ENCODE measurements around the gene TNXB. TPM values are rescaled to one million over a fixed set of nuclear protein-coding genes. Genes with fewer than 3 reads are reported as not detected.
A peak's percentile ranks its signal among the peaks of the same experiment; 100 is the strongest.

The TNXB gene
- total RNA-seq, 3 donors from 2014 or later, result 32.9 to 109 (median 89.8) TPM

DNA sequence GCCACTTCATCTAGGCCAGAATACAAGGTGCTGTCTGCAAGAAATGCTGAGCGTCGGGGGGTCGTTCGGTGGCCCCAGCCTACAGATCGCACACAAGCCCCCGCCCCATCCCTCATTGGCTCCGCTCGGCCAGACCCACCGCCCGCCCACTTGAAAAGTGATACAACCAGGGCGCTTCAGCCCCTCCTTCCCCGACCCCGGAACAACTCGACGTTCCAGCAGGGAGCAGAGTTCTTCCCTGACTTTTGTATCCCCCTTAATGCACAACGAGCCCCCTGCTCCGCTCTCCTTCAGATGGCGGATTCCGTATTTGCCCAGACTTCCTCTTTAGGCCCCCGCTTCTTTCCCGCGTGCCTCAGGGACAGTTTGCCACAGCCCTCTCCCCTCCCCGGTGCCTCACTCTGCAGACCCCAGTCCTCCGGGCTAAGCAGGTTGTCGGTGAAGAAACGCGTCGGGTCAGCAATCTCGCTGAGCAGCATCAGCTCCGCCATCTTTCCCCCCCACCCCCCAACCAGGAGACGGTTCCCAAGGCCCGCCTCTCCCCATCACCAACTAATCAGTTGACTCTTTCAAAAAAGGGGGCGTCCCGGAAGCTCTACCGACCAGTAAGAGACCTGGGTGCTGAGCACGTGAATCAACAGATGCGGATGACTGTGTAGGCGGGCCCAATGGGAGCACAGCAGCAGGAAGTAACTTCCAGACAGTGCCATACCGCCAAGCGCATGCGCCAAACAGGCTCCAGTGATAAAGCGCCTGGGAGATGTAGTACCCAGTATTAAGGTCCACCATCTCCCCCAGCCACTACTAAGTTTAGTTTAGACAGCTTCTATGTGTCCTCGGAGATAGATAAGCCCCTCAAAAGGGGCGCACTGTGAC, 18.8 kb upstream of the TNXB start, which contains the start of gene ATF6B:
TSS of gene ATF6B (minus strand) at position 530 of the 876 bp plus-strand sequence. CDS start at position 491, 39 bp downstream.
- Histone ChIP-seq H3K9me3 (no peaks in the 10 kb centered on the region), H3K27me3 (no peaks in the 10 kb centered on the region), H3K36me3 (peaks cover 6% of the 10 kb centered on the region), H3K27ac (peak within 1 kb of the TSS; percentile 93), H3K4me1 (peaks cover 7 to 21% of the 10 kb centered on the region in 2 donors), H3K4me3 (peak within 1 kb of the TSS; percentile 90 to 95 (median 91))
- peak; percentile 97 to 100 for DNase-seq (ENCODE audit: low spot score in 2 of 2)
- TF ChIP-seq POLR2AphosphoS5 (IDR thresholded peaks at IDR 0.05) (peak; percentile 54 to 73 (median 71)), POLR2A (IDR thresholded peaks at IDR 0.05) (peak; percentile 72)
- TF ChIP-seq, protein P1, sequence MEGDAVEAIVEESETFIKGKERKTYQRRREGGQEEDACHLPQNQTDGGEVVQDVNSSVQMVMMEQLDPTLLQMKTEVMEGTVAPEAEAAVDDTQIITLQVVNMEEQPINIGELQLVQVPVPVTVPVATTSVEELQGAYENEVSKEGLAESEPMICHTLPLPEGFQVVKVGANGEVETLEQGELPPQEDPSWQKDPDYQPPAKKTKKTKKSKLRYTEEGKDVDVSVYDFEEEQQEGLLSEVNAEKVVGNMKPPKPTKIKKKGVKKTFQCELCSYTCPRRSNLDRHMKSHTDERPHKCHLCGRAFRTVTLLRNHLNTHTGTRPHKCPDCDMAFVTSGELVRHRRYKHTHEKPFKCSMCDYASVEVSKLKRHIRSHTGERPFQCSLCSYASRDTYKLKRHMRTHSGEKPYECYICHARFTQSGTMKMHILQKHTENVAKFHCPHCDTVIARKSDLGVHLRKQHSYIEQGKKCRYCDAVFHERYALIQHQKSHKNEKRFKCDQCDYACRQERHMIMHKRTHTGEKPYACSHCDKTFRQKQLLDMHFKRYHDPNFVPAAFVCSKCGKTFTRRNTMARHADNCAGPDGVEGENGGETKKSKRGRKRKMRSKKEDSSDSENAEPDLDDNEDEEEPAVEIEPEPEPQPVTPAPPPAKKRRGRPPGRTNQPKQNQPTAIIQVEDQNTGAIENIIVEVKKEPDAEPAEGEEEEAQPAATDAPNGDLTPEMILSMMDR (IDR thresholded peaks at IDR 0.05), result no peak
- intact Hi-C loops (cut with DNase I; ENCODE audit: low total_unique reads), result no loop called here

DNA sequence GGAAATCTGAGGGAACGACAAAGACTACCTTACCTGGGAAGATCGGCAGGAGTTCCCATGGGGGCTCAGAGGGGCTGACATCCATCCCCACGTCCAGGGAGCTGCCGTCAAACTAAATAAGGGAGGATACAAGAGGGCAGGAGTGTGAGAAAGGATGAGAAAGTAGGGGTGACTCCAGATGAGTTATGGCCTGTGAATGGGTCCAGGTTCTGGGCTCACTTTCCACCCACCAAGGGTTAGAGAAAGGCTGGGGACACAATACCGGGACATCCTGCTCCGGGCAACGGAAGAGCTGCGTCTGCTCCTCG, 18.2 kb upstream of the TNXB start:
- H3K27ac ChIP-seq, result peak overlapping the region; percentile 88 to 93
- intact Hi-C loops (cut with DNase I; ENCODE audit: low total_unique reads), result no loop called here
- no peaks in the 10 kb centered on the region for H3K9me3 ChIP-seq
- H3K4me3 ChIP-seq, result peak overlapping the region; percentile 90 to 95 (median 91)
- H3K27me3 ChIP-seq, result no peaks in the 10 kb centered on the region
- TF ChIP-seq POLR2A (IDR thresholded peaks at IDR 0.05), result no peak
- TF ChIP-seq, protein P1 (IDR thresholded peaks at IDR 0.05), result no peak
- no peak for TF ChIP-seq POLR2AphosphoS5 (IDR thresholded peaks at IDR 0.05)
- peaks cover 6% of the 10 kb centered on the region for H3K36me3 ChIP-seq
- peaks cover 7 to 21% of the 10 kb centered on the region in 2 donors for H3K4me1 ChIP-seq
- DNase-seq (ENCODE audit: low spot score in 2 of 2), result no peak

DNA sequence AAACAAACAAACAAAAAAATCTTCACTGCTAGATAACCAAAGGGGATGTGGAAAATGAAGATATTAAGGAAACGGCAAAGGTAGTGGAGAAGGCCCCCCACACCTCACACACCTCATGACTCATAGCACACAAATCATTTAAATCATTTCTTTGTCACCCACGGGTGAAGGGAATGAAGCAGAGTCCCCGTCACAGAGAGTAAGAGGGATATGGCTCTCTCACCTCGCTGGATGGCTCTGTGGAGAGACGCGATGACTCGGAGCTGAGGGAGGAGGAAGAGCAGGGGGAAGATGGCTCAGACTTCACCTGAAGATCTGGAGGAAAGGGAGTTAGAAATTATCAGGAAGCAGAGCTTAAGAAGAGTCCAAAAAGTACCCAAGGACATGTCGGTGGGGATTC, 17.7 kb upstream of the TNXB start:
- Histone ChIP-seq H3K4me3 (peak overlapping the region; percentile 90 to 95 (median 91)), H3K36me3 (peaks cover 6% of the 10 kb centered on the region), H3K4me1 (peaks cover 7 to 21% of the 10 kb centered on the region in 2 donors), H3K9me3 (no peaks in the 10 kb centered on the region), H3K27ac (no peak overlapping the region), H3K27me3 (no peaks in the 10 kb centered on the region)
- intact Hi-C loops (cut with DNase I; ENCODE audit: low total_unique reads), result no loop called here
- TF ChIP-seq POLR2AphosphoS5 (IDR thresholded peaks at IDR 0.05) (no peak), POLR2A (IDR thresholded peaks at IDR 0.05) (no peak)
- TF ChIP-seq, protein P1 (IDR thresholded peaks at IDR 0.05), result no peak
- DNase-seq (ENCODE audit: low spot score in 2 of 2), result no peak

DNA sequence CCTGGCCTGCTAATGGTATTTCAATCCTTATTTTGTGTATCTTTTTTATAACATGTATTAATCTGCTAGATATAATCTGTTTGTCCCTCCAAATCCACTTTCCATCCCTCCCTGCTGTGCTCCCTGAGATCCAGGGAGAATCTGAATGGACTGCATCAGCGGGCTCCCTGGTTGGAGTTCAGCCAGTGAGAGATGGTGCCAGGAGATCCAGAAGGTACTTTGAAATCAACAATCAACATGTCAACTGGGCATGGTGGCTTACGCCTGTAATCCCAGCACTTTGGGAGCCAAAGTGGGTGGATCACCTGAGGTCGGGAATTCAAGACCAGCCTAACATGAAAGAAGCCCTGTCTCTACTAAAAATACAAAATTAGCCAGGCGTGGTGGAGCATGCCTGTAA, 14.5 kb upstream of the TNXB start:
- TF ChIP-seq POLR2AphosphoS5 (IDR thresholded peaks at IDR 0.05) (no peak), POLR2A (IDR thresholded peaks at IDR 0.05) (no peak)
- TF ChIP-seq, protein P1 (IDR thresholded peaks at IDR 0.05), result no peak
- Histone ChIP-seq H3K27ac (no peak overlapping the region), H3K36me3 (peaks cover 13% of the 10 kb centered on the region), H3K27me3 (no peaks in the 10 kb centered on the region), H3K4me1 (peaks cover 6 to 17% of the 10 kb centered on the region in 2 donors), H3K4me3 (no peak overlapping the region), H3K9me3 (no peaks in the 10 kb centered on the region)
- DNase-seq (ENCODE audit: low spot score in 2 of 2), result no peak
- intact Hi-C loops (cut with DNase I; ENCODE audit: low total_unique reads), result loop anchor here (1.0 kb wide), 1 partner anchor 47 kb away; no protein-coding TSS in a partner anchor

DNA sequence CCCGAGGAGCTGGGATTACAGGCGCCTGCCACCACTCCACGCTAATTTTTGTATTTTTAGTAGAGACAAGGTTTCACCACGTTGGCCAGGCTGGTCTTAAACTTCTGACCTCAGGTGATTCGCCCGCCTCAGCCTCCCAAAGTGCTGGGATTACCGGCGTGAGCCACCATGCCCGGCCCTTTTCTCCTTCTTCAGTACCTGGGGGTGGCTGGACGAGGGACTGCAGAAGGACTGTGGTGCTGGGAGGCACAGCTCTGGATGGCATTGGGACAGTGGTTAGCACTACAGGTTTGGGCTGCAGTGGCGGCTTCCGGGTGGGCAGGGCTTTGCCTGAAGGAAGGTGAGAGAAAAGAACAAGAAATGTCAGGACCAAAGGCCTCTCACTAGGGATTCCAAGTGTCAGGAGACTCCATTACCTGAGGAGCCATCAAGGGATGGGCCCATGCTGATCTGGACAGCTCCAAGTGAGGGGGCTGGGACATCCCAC, 11.5 kb upstream of the TNXB start:
- H3K4me3 ChIP-seq, result no peak overlapping the region
- intact Hi-C loops (cut with DNase I; ENCODE audit: low total_unique reads), result no loop called here
- peaks cover 14% of the 10 kb centered on the region for H3K36me3 ChIP-seq
- H3K9me3 ChIP-seq, result no peaks in the 10 kb centered on the region
- H3K4me1 ChIP-seq, result peaks cover 0 to 4% of the 10 kb centered on the region in 2 donors
- no peak for DNase-seq (ENCODE audit: low spot score in 2 of 2)
- no peaks in the 10 kb centered on the region for H3K27me3 ChIP-seq
- no peak for TF ChIP-seq POLR2A (IDR thresholded peaks at IDR 0.05)
- TF ChIP-seq, protein P1 (IDR thresholded peaks at IDR 0.05), result no peak
- TF ChIP-seq POLR2AphosphoS5 (IDR thresholded peaks at IDR 0.05), result no peak
- no peak overlapping the region for H3K27ac ChIP-seq
